ENCODE data around the gene PARP9. TPM values are rescaled to one million over a fixed set of nuclear protein-coding genes. Genes with fewer than 3 reads are reported as not detected.

The PARP9 gene
- total RNA-seq, 4 donors from 2014 or later, result 5.9 to 9.6 (median 8.2) TPM

DNA sequence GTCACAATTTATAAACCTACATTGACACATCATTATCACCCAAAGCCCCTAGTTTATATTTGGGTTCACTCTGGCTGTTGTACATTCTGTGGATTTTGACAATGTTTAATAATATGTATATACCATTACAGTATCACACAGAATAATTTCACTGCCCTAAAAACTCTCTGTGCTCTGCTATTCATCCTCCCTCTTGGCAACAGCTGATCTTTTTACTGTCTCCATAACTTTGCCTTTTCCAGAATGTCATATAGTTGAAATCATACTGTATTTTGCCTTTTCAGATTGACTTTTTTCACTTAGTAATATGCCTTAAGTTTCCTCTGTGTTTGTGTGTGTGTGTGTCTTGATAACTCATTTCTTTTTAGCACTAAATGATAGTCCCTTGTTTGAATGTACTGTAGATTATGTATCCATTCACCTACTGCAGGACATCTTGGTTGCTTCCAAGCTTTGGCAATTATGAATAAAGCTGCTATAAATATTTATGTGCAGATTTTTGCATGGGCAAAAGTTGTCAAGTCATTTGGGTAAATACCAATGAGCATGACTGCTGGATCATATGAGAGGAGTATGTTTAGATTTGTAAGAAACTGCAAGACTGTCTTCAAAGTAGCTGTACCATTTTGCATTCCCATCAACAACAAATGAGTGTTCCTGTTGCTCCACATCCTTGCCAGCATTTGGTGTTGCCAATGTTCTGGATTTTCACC lies 22.8 kb upstream of the PARP9 start:
- peaks cover 0 to 6% (median 0%) of the 10 kb centered on the region in 3 donors for H3K9me3 ChIP-seq
- no peak for ATAC-seq
- TF ChIP-seq CTCF (IDR thresholded peaks at IDR 0.05 in 4 of 5, conservative IDR thresholded peaks at IDR 0.05 in 1 of 5), result no peak
- TF ChIP-seq POLR2A (IDR thresholded peaks at IDR 0.05), result no peak
- DNase-seq, result no peak
- H3K36me3 ChIP-seq, result no peaks in the 10 kb centered on the region
- H3K27ac ChIP-seq, result no peak overlapping the region
- H3K4me1 ChIP-seq, result no peaks in the 10 kb centered on the region
- no peak overlapping the region for H3K4me3 ChIP-seq
- H3K27me3 ChIP-seq, result no peaks in the 10 kb centered on the region
- in situ Hi-C loops (cut with MboI; ENCODE audit: low sequenced_read_pairs in 4 of 4) (no loop called here), intact Hi-C loops (cut with DNase I; ENCODE audit: low total_unique reads) (no loop called here)

DNA sequence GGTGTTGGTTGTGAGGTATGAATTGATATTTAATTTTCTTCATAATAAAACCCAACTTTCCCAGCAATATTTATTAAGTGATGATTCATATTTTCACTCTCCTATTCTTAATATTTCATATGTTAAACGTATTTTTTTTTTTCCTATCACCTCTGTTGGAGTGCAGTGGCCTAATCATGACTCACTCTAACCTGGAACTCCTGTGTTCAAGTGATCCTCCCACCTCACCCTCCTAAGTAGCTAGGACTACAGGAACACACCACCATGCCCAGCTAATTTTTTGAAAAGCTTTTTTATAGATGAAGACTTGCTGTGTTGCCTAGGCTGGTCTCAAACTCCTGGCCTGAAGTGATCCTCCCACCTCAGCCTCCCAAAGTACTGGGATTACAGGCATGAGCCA lies 22.0 kb upstream of the PARP9 start:
- H3K27me3 ChIP-seq, result no peaks in the 10 kb centered on the region
- intact Hi-C loops (cut with DNase I; ENCODE audit: low total_unique reads), result no loop called here
- no peaks in the 10 kb centered on the region for H3K36me3 ChIP-seq
- H3K27ac ChIP-seq, result no peak overlapping the region
- DNase-seq (no peak), ATAC-seq (no peak)
- in situ Hi-C loops (cut with MboI; ENCODE audit: low sequenced_read_pairs in 4 of 4), result no loop called here
- no peak for TF ChIP-seq CTCF (IDR thresholded peaks at IDR 0.05 in 4 of 5, conservative IDR thresholded peaks at IDR 0.05 in 1 of 5)
- TF ChIP-seq POLR2A (IDR thresholded peaks at IDR 0.05), result no peak
- H3K4me1 ChIP-seq, result no peaks in the 10 kb centered on the region
- no peak overlapping the region for H3K4me3 ChIP-seq
- H3K9me3 ChIP-seq, result peaks cover 0 to 10% (median 0%) of the 10 kb centered on the region in 3 donors

- Histone ChIP-seq H3K36me3 (no peaks in the 10 kb centered on the region), H3K27ac (no peak overlapping the region), H3K9me3 (peaks cover 0 to 10% (median 0%) of the 10 kb centered on the region in 3 donors), H3K27me3 (no peaks in the 10 kb centered on the region), H3K4me1 (peaks cover 9 to 10% of the 10 kb centered on the region in 2 donors), H3K4me3 (no peak overlapping the region)
- intact Hi-C loops (cut with DNase I; ENCODE audit: low total_unique reads) (no loop called here), in situ Hi-C loops (cut with MboI; ENCODE audit: low sequenced_read_pairs in 4 of 4) (no loop called here)
- DNase-seq, result no peak
- ATAC-seq, result no peak
- TF ChIP-seq CTCF (IDR thresholded peaks at IDR 0.05 in 4 of 5, conservative IDR thresholded peaks at IDR 0.05 in 1 of 5), result no peak
- TF ChIP-seq POLR2A (IDR thresholded peaks at IDR 0.05), result no peak
Measured at GRCh38 chr3:122582390-122582789, 18.3 kb upstream of the PARP9 start.

GRCh38 chr3:122581622-122582021 lies 17.5 kb upstream of the PARP9 start:
- in situ Hi-C loops (cut with MboI; ENCODE audit: low sequenced_read_pairs in 4 of 4), result no loop called here
- ATAC-seq, result no peak
- Histone ChIP-seq H3K9me3 (peaks cover 0 to 10% (median 0%) of the 10 kb centered on the region in 3 donors), H3K36me3 (no peaks in the 10 kb centered on the region), H3K27ac (no peak overlapping the region), H3K27me3 (no peaks in the 10 kb centered on the region), H3K4me3 (no peak overlapping the region), H3K4me1 (peaks cover 10 to 11% of the 10 kb centered on the region in 2 donors)
- intact Hi-C loops (cut with DNase I; ENCODE audit: low total_unique reads), result no loop called here
- TF ChIP-seq POLR2A (IDR thresholded peaks at IDR 0.05), result no peak
- no peak for TF ChIP-seq CTCF (IDR thresholded peaks at IDR 0.05 in 4 of 5, conservative IDR thresholded peaks at IDR 0.05 in 1 of 5)
- no peak for DNase-seq
